Uterus (tissue), 2 donors: ENCODE results near the gene RPS24.
"Not testable (repeated sequence)": the region's sequence is repeated elsewhere in the genome, so short reads cannot be mapped to it uniquely, and the experiment has no call there.

Experiments
- POLR2A ChIP-seq, 2 donors: fragments of 450-650 bp; IDR thresholded peaks; one replicate each; pipeline ENCODE4 v1.6.1; 2016; ENCODE audit warnings: antibody characterized with exemption in 2 of 2, mild to moderate bottlenecking in 1 of 2, moderate library complexity in 1 of 2
- TF ChIP-seq, protein P1 (sequence below), 4 experiments: fragments of 200-600 bp in 2 of 4; fragments of 450-650 bp in 2 of 4; sonication (generic) in 2 of 4; IDR thresholded peaks; one replicate each; pipeline ENCODE4 v1.5.1; 2016 to 2019; ENCODE audit warnings: antibody characterized with exemption in 4 of 4, mild to moderate bottlenecking in 2 of 4, moderate library complexity in 1 of 4

DNA sequence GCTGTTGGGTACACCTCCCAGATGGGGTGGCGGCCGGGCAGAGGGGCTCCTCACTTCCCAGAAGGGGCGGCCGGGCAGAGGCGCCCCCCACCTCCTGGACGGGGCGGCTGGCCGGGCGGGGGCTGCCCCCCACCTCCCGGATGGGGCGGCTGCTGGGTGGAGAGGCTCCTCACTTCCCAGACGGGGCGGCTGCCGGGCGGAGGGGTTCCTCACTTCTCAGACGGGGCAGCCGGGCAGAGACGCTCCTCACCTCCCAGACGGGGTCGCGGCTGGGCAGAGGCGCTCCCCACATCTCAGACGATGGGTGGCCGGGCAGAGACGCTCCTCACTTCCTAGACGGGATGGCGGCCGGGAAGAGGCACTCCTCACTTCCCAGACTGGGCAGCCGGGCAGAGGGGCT lies 42.1 kb downstream of the RPS24 start:
- TF ChIP-seq, protein P1, sequence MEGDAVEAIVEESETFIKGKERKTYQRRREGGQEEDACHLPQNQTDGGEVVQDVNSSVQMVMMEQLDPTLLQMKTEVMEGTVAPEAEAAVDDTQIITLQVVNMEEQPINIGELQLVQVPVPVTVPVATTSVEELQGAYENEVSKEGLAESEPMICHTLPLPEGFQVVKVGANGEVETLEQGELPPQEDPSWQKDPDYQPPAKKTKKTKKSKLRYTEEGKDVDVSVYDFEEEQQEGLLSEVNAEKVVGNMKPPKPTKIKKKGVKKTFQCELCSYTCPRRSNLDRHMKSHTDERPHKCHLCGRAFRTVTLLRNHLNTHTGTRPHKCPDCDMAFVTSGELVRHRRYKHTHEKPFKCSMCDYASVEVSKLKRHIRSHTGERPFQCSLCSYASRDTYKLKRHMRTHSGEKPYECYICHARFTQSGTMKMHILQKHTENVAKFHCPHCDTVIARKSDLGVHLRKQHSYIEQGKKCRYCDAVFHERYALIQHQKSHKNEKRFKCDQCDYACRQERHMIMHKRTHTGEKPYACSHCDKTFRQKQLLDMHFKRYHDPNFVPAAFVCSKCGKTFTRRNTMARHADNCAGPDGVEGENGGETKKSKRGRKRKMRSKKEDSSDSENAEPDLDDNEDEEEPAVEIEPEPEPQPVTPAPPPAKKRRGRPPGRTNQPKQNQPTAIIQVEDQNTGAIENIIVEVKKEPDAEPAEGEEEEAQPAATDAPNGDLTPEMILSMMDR (IDR thresholded peaks at IDR 0.05) = not testable (repeated sequence)
- TF ChIP-seq POLR2A (IDR thresholded peaks at IDR 0.05) = not testable (repeated sequence)
